Ascending aorta (tissue), 2 donors: Measurements from ENCODE around the gene ARHGEF3. TPM values are rescaled to one million over a fixed set of nuclear protein-coding genes. Genes with fewer than 3 reads are reported as not detected.

Experiments
- DNase-seq, 2 donors: peaks; one replicate each; pipeline ENCODE4 v3.0.0-alpha.2; 2019; ENCODE audit warnings: low spot score in 2 of 2
- H3K27ac ChIP-seq, 2 donors: fragments of 200-600 bp; sonication (generic); one replicate each; pipeline ENCODE4 v1.5.1; 2016 to 2017; ENCODE audit warnings: mild to moderate bottlenecking in 1 of 2
- H3K27me3 ChIP-seq: fragments of 200-600 bp; sonication (generic); one replicate; pipeline ENCODE4 v1.5.1; 2017
- H3K36me3 ChIP-seq, 2 donors: fragments of 200-600 bp; sonication (generic); one replicate each; pipeline ENCODE4 v1.5.1; 2016
- H3K4me1 ChIP-seq, 2 donors: fragments of 200-600 bp; sonication (generic); one replicate each; pipeline ENCODE4 v1.5.1; 2016 to 2017; ENCODE audit warnings: mild to moderate bottlenecking in 1 of 2
- H3K4me3 ChIP-seq, 2 donors: fragments of 200-600 bp; sonication (generic); one replicate each; pipeline ENCODE4 v1.5.1; 2016 to 2017; ENCODE audit warnings: mild to moderate bottlenecking in 1 of 2
- H3K9me3 ChIP-seq, 2 donors: fragments of 200-600 bp; sonication (generic); one replicate each; pipeline ENCODE4 v1.5.1; 2016
- intact Hi-C: fragments of 100-400 bp; cut with DNase I; formaldehyde crosslinking; loops from one replicate; pipeline ENCODE4 v1.15.1; 2023
- total RNA-seq: library from RNA; depleted of rRNA; stranded (reverse); fragments of >200 nt; gene quantifications from one replicate; pipeline ENCODE4 v1.1.0, GENCODE V29; 2016
- TF ChIP-seq, protein P1 (sequence below), 3 experiments: fragments of 200-600 bp in 2 of 3; fragments of 450-650 bp in 1 of 3; sonication (generic) in 2 of 3; IDR thresholded peaks; one replicate each; pipeline ENCODE4 v1.5.1; 2016 to 2019; ENCODE audit warnings: antibody characterized with exemption in 3 of 3, mild to moderate bottlenecking in 1 of 3, moderate library complexity in 1 of 3

Gene ARHGEF3
- total RNA-seq, 1 donor from 2014 or later, result 16.8 TPM

DNA sequence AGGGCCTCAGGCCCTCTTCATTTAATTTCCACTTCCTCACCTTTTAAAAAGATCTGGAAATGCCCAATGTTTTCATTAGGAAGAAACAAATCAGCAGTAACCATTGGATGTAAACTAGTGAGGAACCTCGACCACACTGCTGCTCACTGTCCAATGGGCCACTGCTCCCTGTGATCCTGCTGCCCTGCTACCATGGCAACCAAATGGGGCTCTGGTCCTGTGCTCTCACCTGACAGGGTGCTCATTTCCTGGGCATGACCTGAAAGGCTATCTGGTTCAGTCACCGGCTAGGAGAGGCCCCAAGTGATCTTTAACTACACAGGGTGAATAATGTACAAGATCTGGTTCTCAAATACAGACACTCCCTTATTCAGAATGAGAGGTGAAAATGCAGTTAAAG, 54.6 kb downstream of the ARHGEF3 start:
- no peak for DNase-seq
- H3K4me1 ChIP-seq, result no peaks in the 10 kb centered on the region
- TF ChIP-seq, protein P1, sequence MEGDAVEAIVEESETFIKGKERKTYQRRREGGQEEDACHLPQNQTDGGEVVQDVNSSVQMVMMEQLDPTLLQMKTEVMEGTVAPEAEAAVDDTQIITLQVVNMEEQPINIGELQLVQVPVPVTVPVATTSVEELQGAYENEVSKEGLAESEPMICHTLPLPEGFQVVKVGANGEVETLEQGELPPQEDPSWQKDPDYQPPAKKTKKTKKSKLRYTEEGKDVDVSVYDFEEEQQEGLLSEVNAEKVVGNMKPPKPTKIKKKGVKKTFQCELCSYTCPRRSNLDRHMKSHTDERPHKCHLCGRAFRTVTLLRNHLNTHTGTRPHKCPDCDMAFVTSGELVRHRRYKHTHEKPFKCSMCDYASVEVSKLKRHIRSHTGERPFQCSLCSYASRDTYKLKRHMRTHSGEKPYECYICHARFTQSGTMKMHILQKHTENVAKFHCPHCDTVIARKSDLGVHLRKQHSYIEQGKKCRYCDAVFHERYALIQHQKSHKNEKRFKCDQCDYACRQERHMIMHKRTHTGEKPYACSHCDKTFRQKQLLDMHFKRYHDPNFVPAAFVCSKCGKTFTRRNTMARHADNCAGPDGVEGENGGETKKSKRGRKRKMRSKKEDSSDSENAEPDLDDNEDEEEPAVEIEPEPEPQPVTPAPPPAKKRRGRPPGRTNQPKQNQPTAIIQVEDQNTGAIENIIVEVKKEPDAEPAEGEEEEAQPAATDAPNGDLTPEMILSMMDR (IDR thresholded peaks at IDR 0.05), result no peak
- no peak overlapping the region for H3K4me3 ChIP-seq
- intact Hi-C loops, result no loop called here
- no peaks in the 10 kb centered on the region for H3K9me3 ChIP-seq
- H3K36me3 ChIP-seq, result peaks cover 0 to 8% of the 10 kb centered on the region in 2 donors
- H3K27ac ChIP-seq, result no peak overlapping the region
- no peaks in the 10 kb centered on the region for H3K27me3 ChIP-seq

DNA sequence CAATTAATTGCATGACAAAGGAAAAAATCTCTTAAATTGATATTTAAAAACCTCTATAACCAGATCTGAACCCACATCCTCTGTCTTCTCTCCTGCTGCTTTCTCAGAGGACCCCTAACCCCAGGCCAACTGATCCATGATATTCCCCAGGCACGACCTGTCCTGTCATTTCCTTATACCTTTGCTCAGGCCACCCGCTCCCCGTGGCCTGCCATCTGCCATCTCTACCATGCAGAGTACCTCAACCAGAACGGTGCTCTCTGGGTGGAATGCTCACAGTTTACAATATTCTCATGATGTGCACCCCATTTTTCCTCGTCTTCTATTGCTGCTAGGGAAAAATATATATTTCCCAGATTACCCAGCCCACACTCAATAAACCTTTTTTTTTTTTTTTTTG, 57.7 kb downstream of the ARHGEF3 start:
- intact Hi-C loops, result no loop called here
- Histone ChIP-seq H3K27ac (no peak overlapping the region), H3K4me3 (no peak overlapping the region), H3K27me3 (no peaks in the 10 kb centered on the region), H3K4me1 (no peaks in the 10 kb centered on the region), H3K9me3 (no peaks in the 10 kb centered on the region), H3K36me3 (peaks cover 0 to 8% of the 10 kb centered on the region in 2 donors)
- no peak for DNase-seq
- TF ChIP-seq, protein P1 (IDR thresholded peaks at IDR 0.05), result no peak

DNA sequence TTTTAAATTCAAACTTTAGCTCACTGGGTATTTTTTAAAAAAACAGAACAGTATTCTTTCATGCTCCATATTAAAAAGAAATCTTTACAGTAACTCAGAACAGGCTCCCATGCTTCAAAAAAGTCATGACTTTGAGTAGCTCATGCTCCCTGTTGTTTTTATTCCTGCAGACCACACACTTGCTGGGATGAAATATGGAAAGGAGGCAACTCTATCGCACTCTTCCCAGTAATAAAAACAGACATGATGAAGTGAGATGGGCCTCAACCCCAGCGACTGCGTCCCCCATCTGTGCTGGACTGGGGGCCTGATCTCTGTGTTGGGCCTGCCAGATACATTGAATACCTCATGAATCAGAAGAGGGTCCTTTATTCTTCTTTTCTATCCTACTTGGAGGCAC, 58.9 kb downstream of the ARHGEF3 start:
- peaks cover 0 to 8% of the 10 kb centered on the region in 2 donors for H3K36me3 ChIP-seq
- intact Hi-C loops, result no loop called here
- no peak overlapping the region for H3K27ac ChIP-seq
- DNase-seq, result no peak
- no peak overlapping the region for H3K4me3 ChIP-seq
- H3K27me3 ChIP-seq, result no peaks in the 10 kb centered on the region
- TF ChIP-seq, protein P1 (IDR thresholded peaks at IDR 0.05), result no peak
- H3K9me3 ChIP-seq, result no peaks in the 10 kb centered on the region
- no peaks in the 10 kb centered on the region for H3K4me1 ChIP-seq

DNA sequence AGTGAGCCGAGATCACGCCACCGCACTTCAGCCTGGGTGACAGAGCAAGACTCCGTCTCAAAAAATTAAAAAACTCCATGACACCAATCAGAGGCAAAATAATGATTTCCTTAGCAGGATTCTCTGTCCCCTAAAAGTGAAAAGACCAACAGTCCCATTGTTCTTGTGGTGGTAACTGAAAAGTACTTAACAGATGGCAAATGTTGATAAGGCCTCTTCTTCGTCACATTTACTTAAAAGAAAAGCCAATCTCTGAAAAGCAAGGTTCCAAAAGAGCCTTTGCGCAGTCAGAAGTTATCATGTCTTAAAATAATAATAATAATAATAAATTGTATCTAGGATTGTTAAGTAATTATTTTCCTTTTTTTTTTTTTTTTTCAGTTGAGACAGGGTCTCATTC, 62.7 kb downstream of the ARHGEF3 start:
- intact Hi-C loops, result no loop called here
- H3K27ac ChIP-seq, result no peak overlapping the region
- H3K36me3 ChIP-seq, result peaks cover 6% of the 10 kb centered on the region in 2 donors
- H3K4me3 ChIP-seq, result no peak overlapping the region
- no peaks in the 10 kb centered on the region for H3K9me3 ChIP-seq
- H3K27me3 ChIP-seq, result no peaks in the 10 kb centered on the region
- no peak for DNase-seq
- H3K4me1 ChIP-seq, result no peaks in the 10 kb centered on the region
- TF ChIP-seq, protein P1 (IDR thresholded peaks at IDR 0.05), result no peak

DNA sequence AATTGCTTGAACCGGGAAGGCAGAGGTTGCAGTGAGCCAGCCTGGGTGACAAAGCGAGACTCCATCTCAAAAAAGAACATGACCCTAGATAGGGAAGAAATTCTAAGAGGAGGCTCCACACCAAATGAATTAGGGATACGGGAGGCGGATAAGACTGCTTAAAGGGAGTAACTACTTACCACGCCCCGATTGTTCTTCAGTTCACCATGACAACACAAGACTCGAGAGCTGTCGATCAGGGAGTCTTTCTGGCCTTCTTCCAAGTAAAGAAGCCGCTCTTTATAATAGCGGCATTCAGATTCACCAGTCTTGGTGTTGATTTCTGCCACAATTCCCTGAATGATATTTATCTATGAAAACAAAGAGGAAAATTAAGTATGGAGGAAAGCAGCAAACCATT, 64.7 kb downstream of the ARHGEF3 start:
- TF ChIP-seq, protein P1 (IDR thresholded peaks at IDR 0.05), result no peak
- Histone ChIP-seq H3K4me1 (no peaks in the 10 kb centered on the region), H3K27ac (no peak overlapping the region), H3K9me3 (no peaks in the 10 kb centered on the region), H3K36me3 (peaks cover 0 to 10% of the 10 kb centered on the region in 2 donors), H3K27me3 (no peaks in the 10 kb centered on the region), H3K4me3 (no peak overlapping the region)
- no peak for DNase-seq
- intact Hi-C loops, result no loop called here

DNA sequence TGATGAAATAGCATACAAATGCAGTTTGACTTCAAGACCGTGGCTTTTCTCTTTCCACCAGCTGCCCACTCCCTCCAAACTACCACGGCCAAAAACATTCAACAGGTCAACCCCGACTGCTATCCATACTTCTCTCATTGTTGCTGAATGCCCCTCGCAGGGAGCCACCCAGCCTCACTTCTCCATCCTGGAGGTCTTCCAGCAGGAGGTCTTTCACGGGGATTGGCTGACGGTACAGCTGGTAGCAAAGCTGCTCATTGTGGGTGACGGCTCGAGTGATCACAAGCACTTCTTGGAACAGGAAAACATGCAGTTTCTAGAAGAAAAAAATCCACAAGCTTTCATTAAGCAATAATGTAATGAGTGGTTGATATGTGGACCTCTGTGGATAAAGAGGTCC, 69.6 kb downstream of the ARHGEF3 start:
- Histone ChIP-seq H3K4me3 (no peak overlapping the region), H3K27me3 (no peaks in the 10 kb centered on the region), H3K4me1 (no peaks in the 10 kb centered on the region), H3K9me3 (no peaks in the 10 kb centered on the region), H3K27ac (no peak overlapping the region), H3K36me3 (peaks cover 9 to 25% of the 10 kb centered on the region in 2 donors)
- TF ChIP-seq, protein P1 (IDR thresholded peaks at IDR 0.05), result no peak
- no peak for DNase-seq
- intact Hi-C loops, result no loop called here
